Fibroblast of mammary gland (primary cell): ENCODE measurements around the gene OTUD4.

ENCODE experiments used
- DNase-seq: peaks from one replicate; pipeline ENCODE4 v3.0.0-alpha.2; 2010; ENCODE audit warnings: low read depth
- H3K4me3 ChIP-seq: 2 replicates; pipeline ENCODE4 v1.5.1; 2011; ENCODE audit warnings: low read depth, mild to moderate bottlenecking, low read length, moderate library complexity; ENCODE audit not compliant: control insufficient read depth
- TF ChIP-seq, protein P1 (sequence below): conservative IDR thresholded peaks from 2 replicates; pipeline ENCODE4 v1.5.1; 2011; ENCODE audit warnings: low read depth, low read length, inconsistent platforms; ENCODE audit not compliant: control insufficient read depth, insufficient read depth

Gene OTUD4

DNA sequence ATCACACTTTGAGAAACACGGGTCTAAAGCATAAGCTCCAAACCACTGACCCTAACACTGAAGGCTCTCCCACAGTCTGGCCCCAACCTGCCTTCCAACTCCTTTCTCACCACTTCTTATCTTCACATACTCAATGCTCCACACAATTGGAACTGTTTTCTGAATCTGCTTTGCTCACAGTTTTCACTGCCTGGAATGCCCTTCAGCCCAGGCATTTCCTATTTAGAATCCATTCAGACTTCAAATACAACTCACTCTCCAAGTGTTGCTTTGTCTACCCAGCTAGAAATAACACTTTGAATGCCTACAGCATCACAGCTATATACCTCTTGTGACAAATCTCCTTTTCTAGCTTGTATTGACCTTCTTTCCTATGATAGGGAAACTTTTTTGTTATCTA lies 10.2 kb downstream of the OTUD4 start:
- no peak for DNase-seq
- TF ChIP-seq, protein P1, sequence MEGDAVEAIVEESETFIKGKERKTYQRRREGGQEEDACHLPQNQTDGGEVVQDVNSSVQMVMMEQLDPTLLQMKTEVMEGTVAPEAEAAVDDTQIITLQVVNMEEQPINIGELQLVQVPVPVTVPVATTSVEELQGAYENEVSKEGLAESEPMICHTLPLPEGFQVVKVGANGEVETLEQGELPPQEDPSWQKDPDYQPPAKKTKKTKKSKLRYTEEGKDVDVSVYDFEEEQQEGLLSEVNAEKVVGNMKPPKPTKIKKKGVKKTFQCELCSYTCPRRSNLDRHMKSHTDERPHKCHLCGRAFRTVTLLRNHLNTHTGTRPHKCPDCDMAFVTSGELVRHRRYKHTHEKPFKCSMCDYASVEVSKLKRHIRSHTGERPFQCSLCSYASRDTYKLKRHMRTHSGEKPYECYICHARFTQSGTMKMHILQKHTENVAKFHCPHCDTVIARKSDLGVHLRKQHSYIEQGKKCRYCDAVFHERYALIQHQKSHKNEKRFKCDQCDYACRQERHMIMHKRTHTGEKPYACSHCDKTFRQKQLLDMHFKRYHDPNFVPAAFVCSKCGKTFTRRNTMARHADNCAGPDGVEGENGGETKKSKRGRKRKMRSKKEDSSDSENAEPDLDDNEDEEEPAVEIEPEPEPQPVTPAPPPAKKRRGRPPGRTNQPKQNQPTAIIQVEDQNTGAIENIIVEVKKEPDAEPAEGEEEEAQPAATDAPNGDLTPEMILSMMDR, result no peak
- H3K4me3 ChIP-seq, result no peak overlapping the region

DNA sequence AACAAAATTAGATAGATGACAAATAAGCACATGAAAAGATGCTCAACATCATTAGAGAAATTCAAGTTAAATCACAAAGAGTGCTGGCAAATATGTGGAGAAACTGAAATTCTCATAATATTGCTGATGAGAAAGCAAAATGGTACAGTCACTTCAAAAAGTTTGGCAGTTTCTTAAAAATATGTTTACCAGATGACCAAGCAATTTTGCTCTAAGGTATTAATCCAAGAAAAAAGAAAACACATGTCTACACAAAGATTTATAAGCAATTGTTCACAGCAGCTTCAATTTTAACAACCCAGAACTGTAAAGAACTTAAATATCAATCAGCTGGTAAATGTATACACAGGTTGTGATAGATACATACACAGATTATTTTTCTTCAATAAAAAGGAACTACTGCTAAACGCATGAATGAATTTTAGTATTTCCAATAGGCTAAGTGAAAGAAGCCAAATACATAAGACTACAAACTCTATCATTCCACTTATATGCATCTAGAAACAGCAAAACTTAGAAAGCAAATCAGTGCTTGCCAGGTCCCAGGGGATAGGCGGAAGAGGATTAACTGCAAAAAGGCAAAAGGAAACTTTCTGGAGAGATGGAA lies 11.7 kb downstream of the OTUD4 start:
- no peak for DNase-seq
- no peak overlapping the region for H3K4me3 ChIP-seq
- TF ChIP-seq, protein P1, result no peak

DNA sequence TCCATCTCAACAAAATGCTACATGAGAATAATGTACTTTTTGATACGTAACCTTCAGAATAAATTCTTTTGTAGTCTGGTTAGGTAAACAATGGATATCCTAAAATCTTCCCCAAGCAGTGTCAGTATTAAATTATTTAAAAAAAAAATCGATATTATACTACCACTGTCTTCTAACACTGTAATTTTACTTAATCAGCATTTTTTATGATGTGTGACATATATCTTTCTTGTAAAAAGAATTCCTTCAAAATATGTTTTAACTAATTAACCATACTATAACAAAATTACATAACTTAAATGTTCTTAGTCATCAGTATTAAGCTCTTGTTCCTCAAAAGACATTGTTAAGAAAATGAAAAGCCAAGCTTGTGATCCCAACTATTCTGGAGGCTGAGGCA lies 12.5 kb downstream of the OTUD4 start:
- DNase-seq, result no peak
- TF ChIP-seq, protein P1, result no peak
- no peak overlapping the region for H3K4me3 ChIP-seq

DNA sequence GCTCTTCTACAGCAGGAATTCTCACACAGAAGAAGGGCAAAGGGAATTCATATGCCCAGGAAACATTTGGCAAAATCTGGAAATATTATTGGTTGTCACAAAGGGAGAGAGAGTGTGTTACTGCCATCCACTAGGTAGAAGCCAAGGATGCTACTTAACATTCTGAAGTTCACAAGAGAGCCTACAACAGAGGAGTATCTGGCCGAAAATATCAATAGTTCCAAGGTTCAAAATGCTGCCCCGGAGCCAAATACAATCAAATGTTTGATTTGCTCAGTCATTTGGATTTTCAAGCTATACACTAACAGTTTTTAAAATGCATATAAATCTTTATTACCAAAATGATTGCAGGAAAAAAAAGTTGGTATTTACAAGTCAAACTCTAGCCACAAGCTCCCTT lies 18.8 kb downstream of the OTUD4 start:
- TF ChIP-seq, protein P1, result no peak
- H3K4me3 ChIP-seq, result no peak overlapping the region
- no peak for DNase-seq

DNA sequence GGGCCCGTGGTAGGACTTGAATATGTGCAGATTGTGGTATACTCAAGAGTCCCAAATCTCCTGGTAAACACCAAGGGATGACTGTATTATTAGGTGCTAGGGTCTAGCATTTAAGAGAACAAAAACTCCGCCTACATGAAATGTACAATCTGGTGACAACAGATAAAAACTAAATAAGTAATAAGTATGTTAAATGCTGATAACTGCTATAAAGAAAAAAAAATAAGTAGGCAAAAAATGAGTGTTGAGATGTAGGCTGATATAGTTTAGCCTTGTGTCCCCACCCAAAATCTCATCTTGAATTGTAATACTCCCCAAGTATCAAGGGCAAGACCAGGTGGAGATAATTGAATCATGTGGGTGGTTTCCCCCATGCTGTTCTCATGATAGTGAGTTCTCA lies 23.4 kb downstream of the OTUD4 start:
- TF ChIP-seq, protein P1, result no peak
- DNase-seq, result no peak

DNA sequence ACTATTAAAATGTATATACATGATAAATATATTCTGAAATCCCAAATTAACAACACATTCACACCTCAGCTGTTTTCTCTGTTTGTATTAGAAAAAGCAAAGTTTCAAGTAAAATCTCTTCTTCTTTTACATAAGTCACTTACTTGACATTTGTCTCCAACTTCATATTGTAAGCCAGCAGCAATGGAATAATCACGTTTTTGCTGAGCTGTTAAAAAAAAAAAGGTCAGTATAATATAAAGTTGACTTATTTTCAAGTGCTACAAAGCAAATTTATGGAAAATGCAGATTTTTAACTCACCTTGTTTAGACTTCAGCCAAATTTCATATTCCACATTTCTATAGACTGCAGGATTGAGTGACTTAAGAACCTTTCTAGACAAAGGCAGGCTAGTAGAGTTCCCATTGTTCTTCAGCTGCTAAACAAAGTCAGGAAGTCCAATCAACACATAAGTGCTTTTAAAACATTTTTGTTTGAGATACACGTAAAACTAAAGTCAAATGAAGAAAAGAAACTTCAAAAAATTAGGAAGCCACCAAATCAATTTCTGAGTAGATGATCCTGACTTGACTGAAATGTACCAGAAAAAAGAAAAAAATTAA lies 25.0 kb downstream of the OTUD4 start:
- TF ChIP-seq, protein P1, result no peak
- H3K4me3 ChIP-seq, result no peak overlapping the region
- DNase-seq, result no peak

More for the DNA sequence above, 23.4 kb downstream of the OTUD4 start:
- H3K4me3 ChIP-seq, result no peak overlapping the region
